ENCODE data around the gene SEMA5B. TPM values are rescaled to one million over a fixed set of nuclear protein-coding genes. Genes with fewer than 3 reads are reported as not detected.

The SEMA5B gene
- total and polyA plus RNA-seq, 9 of the 15 experiments (the other 6 are each of a cell fraction or from before 2014, with no cell fraction given): not detected

GRCh38 chr3:122882361-122882947 lies 145.1 kb downstream of the SEMA5B start:
- peaks cover 6 to 8% of the 10 kb centered on the region in 2 experiments; a peak in 3 of 5 replicates for H3K27me3 ChIP-seq (ENCODE audit: control insufficient read depth in 2 of 2, insufficient read depth in 2 of 2, low read length in 2 of 2)
- no peak for FAIRE-seq
- WGBS (ENCODE audit: insufficient coverage, low coverage, missing lambda C conversion rate): 4% methylated on average over 2 of the region's 2 CpGs
- H4K20me1 ChIP-seq (replicated peaks; ENCODE audit: control insufficient read depth, insufficient read depth, low read length): no peaks in the 10 kb centered on the region
- H2AFZ ChIP-seq (ENCODE audit: low read depth, low read length): no peak overlapping the region
- no peaks in the 10 kb centered on the region for H3K79me2 ChIP-seq (ENCODE audit: control insufficient read depth, insufficient read depth, low read length)
- ChIA-PET POLR2A (interaction anchor here (1.7 kb wide), 1 partner anchor 14 kb away, joined by 3 read pairs; no protein-coding TSS in a partner anchor), CTCF (ENCODE audit: low intra/inter-chr PET ratio) (no interaction called here)
- DNase-seq (ENCODE audit: extremely low read depth in 1 of 4, low spot score in 3 of 4): no peak
- in situ Hi-C loops (cut with MboI): no loop called here
- H3K9me1 ChIP-seq (ENCODE audit: control insufficient read depth, insufficient read depth, low read length): no peaks in the 10 kb centered on the region
- no peaks in the 10 kb centered on the region for H3K4me1 ChIP-seq (replicated peaks in 1 of 2; ENCODE audit: control insufficient read depth in 2 of 2, insufficient read depth in 2 of 2, low read length in 2 of 2)
- no peak overlapping the region for H3K9ac ChIP-seq (ENCODE audit: insufficient read depth in 1 of 2, low read depth in 2 of 2, low read length in 2 of 2)
- intact Hi-C loops (cut with micrococcal nuclease): no loop called here
- no peak overlapping the region for H3K27ac ChIP-seq (ENCODE audit: extremely low read depth, low read depth, low read length)
- no peak overlapping the region for H3K4me2 ChIP-seq (ENCODE audit: insufficient read depth, low read length)
- no TSS peak for BruUV-seq (replicated peaks)
- no peak overlapping the region for H3K4me3 ChIP-seq
- no peak for ATAC-seq
- H3K9me3 ChIP-seq (replicated peaks; ENCODE audit: control insufficient read depth, insufficient read depth, low read depth, low read length): no peaks in the 10 kb centered on the region
- no peaks in the 10 kb centered on the region; the same call in 2 of the 3 replicates for H3K36me3 ChIP-seq (ENCODE audit: control insufficient read depth, insufficient read depth, low read length)
- TF ChIP-seq ZNF41 (CRISPR knock-in tag; conservative IDR thresholded peaks at IDR 0.05) (no peak), ETS2 (tag; IDR thresholded peaks at IDR 0.05; ENCODE audit: borderline replicate concordance, poor library complexity, severe bottlenecking) (no peak), NRF1 (conservative IDR thresholded peaks at IDR 0.05 in 1 of 2, IDR thresholded peaks at IDR 0.05 in 1 of 2) (no peak), ZNF655 (CRISPR knock-in tag; IDR thresholded peaks at IDR 0.05) (no peak), FOXJ2 (tag; IDR thresholded peaks at IDR 0.05) (no peak), ARID1B (IDR thresholded peaks at IDR 0.05) (no peak), KAT2B (IDR thresholded peaks at IDR 0.05; ENCODE audit: low read depth, low read length) (no peak), MGA (IDR thresholded peaks at IDR 0.05) (no peak)

Data from K562 (cell line).